K562 (cell line): ENCODE measurements around the gene DNAAF1. TPM values are rescaled to one million over a fixed set of nuclear protein-coding genes. Genes with fewer than 3 reads are reported as not detected.

Experiments used
- BCL6 ChIP-seq: fragments of 250-450 bp; sonication (Bioruptor Pico); IDR thresholded peaks from 2 replicates; pipeline ENCODE4 v1.4.0; 2020
- BRD4 ChIP-seq: fragments of 200-600 bp; sonication (generic); IDR thresholded peaks from 2 replicates; pipeline ENCODE4 v1.6.1; 2017; ENCODE audit warnings: inconsistent platforms
- C11orf30 ChIP-seq: fragments of 450-650 bp; IDR thresholded peaks from 2 replicates; pipeline ENCODE4 v1.6.1; 2016; ENCODE audit warnings: low read depth, mild to moderate bottlenecking
- FOS ChIP-seq: IDR thresholded peaks from 3 replicates; pipeline ENCODE4 v1.6.1; 2011; ENCODE audit not compliant: insufficient read length; ENCODE audit errors: extremely low read depth
- HNRNPUL1 ChIP-seq: fragments of 200-400 bp; formaldehyde crosslinking; IDR thresholded peaks from 2 replicates; pipeline ENCODE4 v1.6.1; 2017; ENCODE audit warnings: low read length
- KDM1A ChIP-seq, 2 experiments: fragments of 450-650 bp; IDR thresholded peaks; 2 replicates each; pipeline ENCODE4 v1.6.1; 2016; ENCODE audit warnings: mild to moderate bottlenecking in 2 of 2
- LCOR ChIP-seq: sonication (generic); formaldehyde crosslinking; IDR thresholded peaks from 2 replicates; pipeline ENCODE4 v1.8.0; 2022; ENCODE audit warnings: mild to moderate bottlenecking, missing genetic modification reagents
- MTA3 ChIP-seq: fragments of 450-650 bp; formaldehyde crosslinking; IDR thresholded peaks from 2 replicates; pipeline ENCODE4 v1.6.1; 2017; ENCODE audit warnings: mild to moderate bottlenecking, borderline replicate concordance
- MXI1 ChIP-seq: IDR thresholded peaks from 2 replicates; pipeline ENCODE4 v1.6.1; 2011; ENCODE audit warnings: low read depth, mild to moderate bottlenecking, improper control_type of control experiment, low read length
- MYC ChIP-seq, 2 experiments: fragments of 250-450 bp in 1 of 2; sonication (Bioruptor Pico) in 1 of 2; IDR thresholded peaks; 2 replicates each; pipeline versions ENCODE4 v1.5.1 to v1.6.1; 2012 to 2021; ENCODE audit warnings: low read depth in 2 of 2, borderline replicate concordance in 1 of 2, improper control_type of control experiment in 1 of 2, low read length in 1 of 2, mild to moderate bottlenecking in 1 of 2, moderate library complexity in 1 of 2
- PPARD ChIP-seq: fragments of 250-450 bp; sonication (Bioruptor Pico); IDR thresholded peaks from 2 replicates; pipeline ENCODE4 v1.8.0; 2022; ENCODE audit warnings: inconsistent platforms, mild to moderate bottlenecking, moderate library complexity
- PRPF4 ChIP-seq: fragments of 200-400 bp; formaldehyde crosslinking; IDR thresholded peaks from one replicate; pipeline ENCODE4 v1.6.1; 2017; ENCODE audit warnings: low read length, low read depth, mild to moderate bottlenecking; ENCODE audit not compliant: insufficient read depth, poor library complexity, severe bottlenecking
- PTRF ChIP-seq: fragments of 450-650 bp; IDR thresholded peaks from 2 replicates; pipeline ENCODE4 v1.6.1; 2016; ENCODE audit warnings: mild to moderate bottlenecking, missing genetic modification characterization, missing compliant biosample characterization
- SLC30A9 ChIP-seq: fragments of 250-450 bp; sonication (Bioruptor Pico); IDR thresholded peaks from 2 replicates; pipeline ENCODE4 v1.8.0; 2022; ENCODE audit warnings: mild to moderate bottlenecking, moderate library complexity
- SMARCA5 ChIP-seq: fragments of 450-650 bp; IDR thresholded peaks from 2 replicates; pipeline ENCODE4 v1.6.1; 2016
- STAT5B ChIP-seq: fragments of 250-450 bp; sonication (Bioruptor Pico); IDR thresholded peaks from 2 replicates; pipeline ENCODE4 v1.8.0; 2021; ENCODE audit warnings: mild to moderate bottlenecking, inconsistent platforms
- ZBTB7A ChIP-seq: IDR thresholded peaks from 2 replicates; pipeline ENCODE4 v1.6.1; 2011; ENCODE audit warnings: low read depth, mild to moderate bottlenecking, low read length, moderate library complexity, borderline replicate concordance; ENCODE audit not compliant: control insufficient read depth
- ZKSCAN8 ChIP-seq: fragments of 200-800 bp; sonication (Bioruptor generic); IDR thresholded peaks from 2 replicates; pipeline ENCODE4 v1.6.1; 2016; ENCODE audit warnings: missing genetic modification characterization, missing compliant biosample characterization
- ZNF507 ChIP-seq: conservative IDR thresholded peaks from 2 replicates; pipeline ENCODE4 v1.6.1; 2017; ENCODE audit warnings: missing genetic modification characterization, missing compliant biosample characterization
- ZNF551 ChIP-seq: fragments of 250-450 bp; sonication (Bioruptor Pico); IDR thresholded peaks from 2 replicates; pipeline ENCODE4 v1.5.0; 2021; ENCODE audit warnings: mild to moderate bottlenecking, moderate library complexity
- ZNF586 ChIP-seq: fragments of 450-650 bp; formaldehyde crosslinking; conservative IDR thresholded peaks from 2 replicates; pipeline ENCODE4 v1.4.0; 2020; ENCODE audit warnings: mild to moderate bottlenecking, moderate library complexity
- ZNF668 ChIP-seq: fragments of 250-450 bp; sonication (Bioruptor Pico); IDR thresholded peaks from 2 replicates; pipeline ENCODE4 v1.8.0; 2022; ENCODE audit warnings: mild to moderate bottlenecking, inconsistent platforms
- ZNF75A ChIP-seq: fragments of 450-650 bp; formaldehyde crosslinking; IDR thresholded peaks from 2 replicates; pipeline ENCODE4 v1.4.0; 2020; ENCODE audit warnings: mild to moderate bottlenecking
- polyA plus RNA-seq, 8 experiments: library from polyadenylated mRNA; depleted of rRNA in 4 of 8; stranded (reverse) in 5 of 8; unstranded in 3 of 8; fragments of >200 nt; fragmentation: Nextera tagmentation in 2 of 8; fragmentation: Illumina TruSeq in 1 of 8; extraction: Ambion mirVana in 2 of 8; extraction: Trizol in 1 of 8; gene quantifications; 2 replicates each; pipeline versions ENCODE4 v1.2.1 to v1.2.3, GENCODE V29; 2011 to 2014; ENCODE audit warnings: inconsistent platforms in 1 of 8, missing spikeins in 1 of 8
- total RNA-seq, 7 experiments: library from RNA; depleted of rRNA in 6 of 7; stranded (reverse); fragments of >200 nt in 6 of 7; fragmentation: Illumina TruSeq in 2 of 7; extraction: Trizol in 2 of 7; gene quantifications; 2 replicates each; pipeline versions ENCODE4 v1.2.1 to v1.2.3, GENCODE V29; 2011 to 2021; ENCODE audit warnings: low replicate concordance in 1 of 7
- TF ChIP-seq, protein P1 (sequence below), 2 experiments: fragments of 450-650 bp in 1 of 2; sonication (generic) in 1 of 2; formaldehyde crosslinking in 1 of 2; IDR thresholded peaks in 1 of 2; conservative IDR thresholded peaks in 1 of 2; 2 replicates each; pipeline versions ENCODE4 v1.6.1 to v1.8.1; 2016 to 2023; ENCODE audit warnings: mild to moderate bottlenecking in 2 of 2, moderate library complexity in 2 of 2, inconsistent platforms in 1 of 2, missing genetic modification reagents in 1 of 2
- TF ChIP-seq, protein P2 (sequence below): sonication (generic); formaldehyde crosslinking; IDR thresholded peaks from 2 replicates; pipeline ENCODE4 v1.8.0; 2022; ENCODE audit warnings: mild to moderate bottlenecking, missing genetic modification reagents
- TF ChIP-seq, protein P3 (sequence below): fragments of 250-450 bp; sonication (Bioruptor Pico); IDR thresholded peaks from 2 replicates; pipeline ENCODE4 v1.8.0; 2021; ENCODE audit warnings: moderate library complexity, mild to moderate bottlenecking, inconsistent platforms

DNAAF1 gene
- total and polyA plus RNA-seq, 9 of the 15 experiments (the other 6 are each of a cell fraction or from before 2014, with no cell fraction given), result 0.01 TPM; not detected in 8

DNA sequence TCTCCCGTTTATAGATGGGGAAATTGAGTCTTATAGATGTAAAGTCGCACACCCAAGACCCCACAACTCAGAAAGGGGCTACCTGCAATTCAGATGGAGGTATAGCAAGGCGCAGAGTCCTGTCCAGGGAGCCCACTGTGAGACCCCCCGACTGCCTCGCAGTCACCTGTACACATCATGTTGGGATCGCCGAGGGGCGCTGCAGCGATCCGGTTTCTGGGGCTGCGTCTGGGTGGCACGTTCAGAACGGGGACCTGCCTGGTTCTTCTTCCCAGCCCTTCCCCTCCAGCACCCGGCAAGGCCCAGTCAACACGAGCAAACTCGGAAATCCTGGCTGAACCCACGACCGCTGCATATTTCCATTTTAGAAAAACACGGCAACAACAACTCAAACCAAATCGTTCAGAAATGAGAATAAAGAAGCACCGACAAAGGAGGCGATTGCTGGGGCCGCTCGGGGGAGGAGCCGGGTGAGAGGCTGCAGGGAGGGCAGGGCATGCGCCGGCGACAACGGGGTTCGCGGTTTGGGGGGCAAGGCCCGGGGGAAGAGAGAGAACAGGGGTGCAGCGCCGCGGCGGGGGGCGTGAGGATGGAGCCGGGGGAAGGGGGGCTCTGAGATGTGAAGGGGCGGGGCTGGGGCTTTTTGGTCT is 774 bp upstream of the DNAAF1 start (continued):
- no peak for TF ChIP-seq C11orf30
- no peak for TF ChIP-seq PRPF4
- no peak for TF ChIP-seq ZNF75A (CRISPR knock-in tag)
- no peak for TF ChIP-seq ZKSCAN8 (CRISPR knock-in tag)
- TF ChIP-seq, protein P1, sequence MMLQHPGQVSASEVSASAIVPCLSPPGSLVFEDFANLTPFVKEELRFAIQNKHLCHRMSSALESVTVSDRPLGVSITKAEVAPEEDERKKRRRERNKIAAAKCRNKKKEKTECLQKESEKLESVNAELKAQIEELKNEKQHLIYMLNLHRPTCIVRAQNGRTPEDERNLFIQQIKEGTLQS (IDR thresholded peaks at IDR 0.05), result no peak
- TF ChIP-seq, protein P1 (CRISPR knock-in tag; conservative IDR thresholded peaks at IDR 0.05), result 0 out of 2 replicates have a peak, but pooled peaks have one; percentile 45
- TF ChIP-seq MXI1, result no peak
- no peak for TF ChIP-seq BCL6
- no peak for TF ChIP-seq ZNF586
- TF ChIP-seq HNRNPUL1, result no peak
- no peak for TF ChIP-seq PPARD (CRISPR knock-in tag)
- TF ChIP-seq ZNF507, result no peak
- TF ChIP-seq KDM1A (IDR thresholded peaks at IDR 0.05), result peak in 1 of 2 experiments; percentile 82; a peak in 1 of 4 replicates
- TF ChIP-seq SMARCA5, result no peak
- TF ChIP-seq ZBTB7A, result peak; percentile 80
- TF ChIP-seq, protein P2, sequence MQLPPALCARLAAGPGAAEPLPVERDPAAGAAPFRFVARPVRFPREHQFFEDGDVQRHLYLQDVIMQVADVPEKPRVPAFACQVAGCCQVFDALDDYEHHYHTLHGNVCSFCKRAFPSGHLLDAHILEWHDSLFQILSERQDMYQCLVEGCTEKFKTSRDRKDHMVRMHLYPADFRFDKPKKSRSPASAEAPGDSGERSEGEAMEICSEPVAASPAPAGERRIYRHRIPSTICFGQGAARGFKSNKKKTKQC (CRISPR knock-in tag), result no peak
- no peak for TF ChIP-seq MYC (IDR thresholded peaks at IDR 0.05; ENCODE audit: low read depth, low read length)
- TF ChIP-seq MYC (CRISPR knock-in tag; IDR thresholded peaks at IDR 0.05; ENCODE audit: borderline replicate concordance, low read depth), result 0 out of 2 replicates have a peak, but pooled peaks have one; percentile 42
- no peak for TF ChIP-seq FOS
- no peak for TF ChIP-seq STAT5B (CRISPR knock-in tag)
- TF ChIP-seq ZNF668 (CRISPR knock-in tag), result no peak
- peak; percentile 18; the same call in 1 of the 2 replicates for TF ChIP-seq MTA3
- TF ChIP-seq ZNF551, result no peak
- TF ChIP-seq BRD4, result peak; percentile 39; the same call in 1 of the 2 replicates
- no peak for TF ChIP-seq LCOR (CRISPR knock-in tag)
- no peak for TF ChIP-seq SLC30A9 (CRISPR knock-in tag)
- TF ChIP-seq, protein P3, sequence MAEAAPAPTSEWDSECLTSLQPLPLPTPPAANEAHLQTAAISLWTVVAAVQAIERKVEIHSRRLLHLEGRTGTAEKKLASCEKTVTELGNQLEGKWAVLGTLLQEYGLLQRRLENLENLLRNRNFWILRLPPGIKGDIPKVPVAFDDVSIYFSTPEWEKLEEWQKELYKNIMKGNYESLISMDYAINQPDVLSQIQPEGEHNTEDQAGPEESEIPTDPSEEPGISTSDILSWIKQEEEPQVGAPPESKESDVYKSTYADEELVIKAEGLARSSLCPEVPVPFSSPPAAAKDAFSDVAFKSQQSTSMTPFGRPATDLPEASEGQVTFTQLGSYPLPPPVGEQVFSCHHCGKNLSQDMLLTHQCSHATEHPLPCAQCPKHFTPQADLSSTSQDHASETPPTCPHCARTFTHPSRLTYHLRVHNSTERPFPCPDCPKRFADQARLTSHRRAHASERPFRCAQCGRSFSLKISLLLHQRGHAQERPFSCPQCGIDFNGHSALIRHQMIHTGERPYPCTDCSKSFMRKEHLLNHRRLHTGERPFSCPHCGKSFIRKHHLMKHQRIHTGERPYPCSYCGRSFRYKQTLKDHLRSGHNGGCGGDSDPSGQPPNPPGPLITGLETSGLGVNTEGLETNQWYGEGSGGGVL (CRISPR knock-in tag), result no peak
- no peak for TF ChIP-seq PTRF (tag)
